ENCODE results near the gene PSAPL1. TPM values are rescaled to one million over a fixed set of nuclear protein-coding genes. Genes with fewer than 3 reads are reported as not detected.

Gene PSAPL1
- total and polyA plus RNA-seq, 2 of the 8 experiments (the other 6 are each of a cell fraction or from before 2014, with no cell fraction given) = 0.03 TPM; not detected in 1

DNA sequence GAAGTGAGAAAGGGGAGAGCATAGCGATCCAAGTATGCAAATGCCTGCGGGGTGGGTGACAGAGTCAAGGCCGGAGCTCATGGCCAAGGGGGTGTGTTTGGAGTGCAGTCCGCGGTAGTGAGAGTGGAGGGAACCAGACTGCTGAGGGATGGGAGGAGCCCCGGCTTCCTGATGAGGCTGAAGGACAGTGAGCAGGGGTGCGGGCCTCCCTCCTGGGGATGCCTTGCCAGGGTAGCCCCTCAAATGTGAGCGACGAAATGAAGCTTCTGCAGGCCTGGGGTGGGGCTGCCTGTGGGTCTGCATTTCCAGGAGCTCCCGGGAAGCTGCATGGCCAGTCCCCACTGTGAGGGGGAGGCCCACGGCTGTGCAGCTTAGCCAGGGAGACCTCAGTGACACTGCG, 45.0 kb downstream of the PSAPL1 start:
- no peak overlapping the region for H3K9ac ChIP-seq (replicated peaks in 1 of 4; ENCODE audit: extremely low read depth in 1 of 4, low read depth in 3 of 4, low read length in 3 of 4)
- H3K9me3 ChIP-seq (ENCODE audit: insufficient read depth in 2 of 2, low read depth in 1 of 2, low read length in 1 of 2) = no peaks in the 10 kb centered on the region
- no peak overlapping the region for H3K4me3 ChIP-seq (ENCODE audit: extremely low read depth in 1 of 4, insufficient read depth in 2 of 4, low read depth in 3 of 4, low read length in 4 of 4)
- CTCF ChIA-PET (ENCODE audit: partially characterized antibody) = interaction anchor here (0.6 to 1.2 kb wide), 2 partner anchors 9 to 166 kb away, joined by 3 read pairs; no protein-coding TSS in a partner anchor
- no peak overlapping the region for H3K56ac ChIP-seq (replicated peaks; ENCODE audit: insufficient read length, low read depth, low read length)
- no peaks in the 10 kb centered on the region for H3K79me2 ChIP-seq (ENCODE audit: control insufficient read depth in 1 of 2, insufficient read depth in 2 of 2, low read length in 2 of 2)
- H2AK5ac ChIP-seq (ENCODE audit: low read depth, low read length) = no peak overlapping the region
- 74% methylated on average over 12 of the region's 12 CpGs; no CpG with 5 or more reads in 1 of the 2 experiments for WGBS, 2 experiments (ENCODE audit: extremely low coverage in 1 of 2, insufficient coverage in 1 of 2, insufficient read length in 1 of 2, insufficient replicate concordance in 2 of 2, low coverage in 1 of 2, low lambda C conversion rate in 2 of 2, missing lambda C conversion rate in 1 of 2)
- FAIRE-seq = no peak
- no peak overlapping the region for H4K5ac ChIP-seq (ENCODE audit: insufficient read length, low read depth, low read length)
- no peak overlapping the region for H3K23ac ChIP-seq (ENCODE audit: insufficient read length)
- H2BK15ac ChIP-seq (ENCODE audit: low read length) = no peak overlapping the region
- H3K4ac ChIP-seq (replicated peaks; ENCODE audit: insufficient read length, low read depth, low read length) = no peak overlapping the region
- no peaks in the 10 kb centered on the region for H3K36me3 ChIP-seq (ENCODE audit: control insufficient read depth in 2 of 4, insufficient read depth in 4 of 4, low read length in 3 of 4)
- no peak overlapping the region for H3K18ac ChIP-seq (ENCODE audit: extremely low read depth, low read length)
- POLR2A ChIA-PET (ENCODE audit: partially characterized antibody) = no interaction called here
- H2BK120ac ChIP-seq (replicated peaks; ENCODE audit: low read depth, low read length) = no peak overlapping the region
- no peak overlapping the region for H2BK20ac ChIP-seq (ENCODE audit: low read length)
- DNase-seq (ENCODE audit: low read depth in 1 of 2, low spot score in 2 of 2) = peak in 1 of 2 experiments; percentile 33
- no peak overlapping the region for H3K14ac ChIP-seq (ENCODE audit: insufficient read length)
- peaks cover 0 to 4% of the 10 kb centered on the region in 2 experiments for H4K20me1 ChIP-seq (replicated peaks in 1 of 2; ENCODE audit: control insufficient read depth in 1 of 2, insufficient read depth in 2 of 2, low read length in 2 of 2)
- H4K8ac ChIP-seq (ENCODE audit: extremely low read depth, insufficient read depth, low read length) = no peak overlapping the region
- no peak overlapping the region for H2BK12ac ChIP-seq (ENCODE audit: low read depth, low read length)
- H3K4me1 ChIP-seq (replicated peaks in 1 of 4; ENCODE audit: control insufficient read depth in 3 of 4, insufficient read depth in 4 of 4, low read length in 3 of 4) = no peaks in the 10 kb centered on the region
- no peak overlapping the region for H3K4me2 ChIP-seq (ENCODE audit: insufficient read depth in 1 of 2, low read depth in 2 of 2, low read length in 2 of 2)
- no peaks in the 10 kb centered on the region for H3K79me1 ChIP-seq (ENCODE audit: low read depth, low read length)
- H3K27me3 ChIP-seq (replicated peaks in 1 of 4; ENCODE audit: control insufficient read depth in 3 of 4, extremely low read depth in 1 of 4, insufficient read depth in 3 of 4, low read length in 3 of 4) = no peaks in the 10 kb centered on the region
- no peak overlapping the region for H4K91ac ChIP-seq (replicated peaks; ENCODE audit: insufficient read length, low read length)
- no peak overlapping the region for H2AFZ ChIP-seq (ENCODE audit: low read length)
- no peak overlapping the region for H3K27ac ChIP-seq (ENCODE audit: low read depth, low read length)
- H2BK5ac ChIP-seq (ENCODE audit: low read depth, low read length) = no peak overlapping the region
- H3K23me2 ChIP-seq (ENCODE audit: low read depth, low read length) = 0 out of 2 replicates have a peak, but pooled peaks cover 2% of the 10 kb centered on the region
- TF ChIP-seq JUN (IDR thresholded peaks at IDR 0.05; ENCODE audit: low read depth, low read length) (no peak), GABPA (IDR thresholded peaks at IDR 0.05; ENCODE audit: borderline replicate concordance, insufficient read depth, low read length) (no peak), HDAC6 (IDR thresholded peaks at IDR 0.05; ENCODE audit: low read depth, low read length) (no peak), BRCA1 (IDR thresholded peaks at IDR 0.05; ENCODE audit: low read depth, low read length) (no peak), NRF1 (IDR thresholded peaks at IDR 0.05; ENCODE audit: low read depth, low read length) (no peak), EGR1 (IDR thresholded peaks at IDR 0.05; ENCODE audit: borderline replicate concordance, low read depth, low read length) (no peak)
- TF ChIP-seq, protein P1, sequence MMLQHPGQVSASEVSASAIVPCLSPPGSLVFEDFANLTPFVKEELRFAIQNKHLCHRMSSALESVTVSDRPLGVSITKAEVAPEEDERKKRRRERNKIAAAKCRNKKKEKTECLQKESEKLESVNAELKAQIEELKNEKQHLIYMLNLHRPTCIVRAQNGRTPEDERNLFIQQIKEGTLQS (IDR thresholded peaks at IDR 0.05; ENCODE audit: insufficient read depth, low read depth, low read length) = no peak
- TF ChIP-seq, protein P2, sequence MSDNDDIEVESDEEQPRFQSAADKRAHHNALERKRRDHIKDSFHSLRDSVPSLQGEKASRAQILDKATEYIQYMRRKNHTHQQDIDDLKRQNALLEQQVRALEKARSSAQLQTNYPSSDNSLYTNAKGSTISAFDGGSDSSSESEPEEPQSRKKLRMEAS (IDR thresholded peaks at IDR 0.05) = no peak

Measured in H1 (cell line).